Lung (tissue), 12 donors: ENCODE data around the gene C14orf119. TPM values are rescaled to one million over a fixed set of nuclear protein-coding genes. Genes with fewer than 3 reads are reported as not detected.

Experiments used
- ATAC-seq: fragments of 200-7000 bp; cut with Tn5 transposase; one replicate; pipeline ENCODE4 v1.9.1; 2020; ENCODE audit warnings: moderate number of reproducible peaks; ENCODE audit not compliant: insufficient read depth, low FRiP score
- DNase-seq, 3 donors: peaks; one replicate each; pipeline ENCODE4 v3.0.0-alpha.2; 2013 to 2017
- H3K27ac ChIP-seq, 2 donors: one replicate each; pipeline ENCODE4 v1.5.1; 2013; ENCODE audit warnings: mild to moderate bottlenecking in 2 of 2, moderate library complexity in 2 of 2, control low read depth in 1 of 2, inconsistent platforms in 1 of 2, low read depth in 1 of 2, low read length in 1 of 2
- H3K27me3 ChIP-seq, 3 donors: one replicate each; pipeline ENCODE4 v1.5.1; 2013; ENCODE audit warnings: low read length in 2 of 3; ENCODE audit not compliant: control insufficient read depth in 3 of 3, insufficient read depth in 3 of 3
- H3K36me3 ChIP-seq, 4 donors: one replicate each; pipeline ENCODE4 v1.5.1; 2013; ENCODE audit warnings: low read length in 4 of 4, mild to moderate bottlenecking in 1 of 4, moderate library complexity in 1 of 4; ENCODE audit not compliant: control insufficient read depth in 4 of 4, insufficient read depth in 4 of 4
- H3K4me1 ChIP-seq, 5 donors: one replicate each; pipeline ENCODE4 v1.5.1; 2013; ENCODE audit warnings: low read length in 5 of 5, mild to moderate bottlenecking in 2 of 5, moderate library complexity in 1 of 5; ENCODE audit not compliant: control insufficient read depth in 5 of 5, insufficient read depth in 5 of 5
- H3K4me3 ChIP-seq: one replicate; pipeline ENCODE4 v1.5.1; 2013; ENCODE audit warnings: mild to moderate bottlenecking, control low read depth, moderate library complexity
- H3K9ac ChIP-seq, 2 donors: one replicate each; pipeline ENCODE4 v1.5.1; 2013; ENCODE audit warnings: low read length in 2 of 2, control low read depth in 1 of 2; ENCODE audit not compliant: insufficient read depth in 1 of 2
- H3K9me3 ChIP-seq, 4 donors: one replicate each; pipeline ENCODE4 v1.5.1; 2013; ENCODE audit warnings: low read length in 3 of 4, mild to moderate bottlenecking in 1 of 4, moderate library complexity in 1 of 4; ENCODE audit not compliant: control insufficient read depth in 4 of 4, insufficient read depth in 3 of 4
- CTCF ChIP-seq: IDR thresholded peaks from 2 replicates; pipeline ENCODE4 v1.5.1; 2012; ENCODE audit warnings: mild to moderate bottlenecking; ENCODE audit errors: control extremely low read depth, extremely low read depth
- WGBS, 2 donors: extraction: QIAGEN DNeasy Blood & Tissue Kit; methylation state at CpG; one replicate each; pipeline ENCODE4 v1.1.7; 2013; 5-methylcytosine and 5-hydroxymethylcytosine counted together
- polyA plus RNA-seq, 2 donors: library from polyadenylated mRNA; stranded (reverse); fragments of 200-250 nt; gene quantifications; one replicate each; pipeline ENCODE4 v1.2.1, GENCODE V29; 2013
- total RNA-seq, 2 donors: library from RNA; depleted of rRNA in 1 of 2; stranded (reverse); fragments of >200 nt in 1 of 2; gene quantifications; one replicate each; pipeline ENCODE4 v1.2.1, GENCODE V29; 2014 to 2021
- donor health status: control.
- donor health status: control.
- donor health status: Bipolar disorder and iron deficiency.
- donor health status: healthy.
- donor health status: DM: yes; HTN: yes; CAD: no.

Gene C14orf119
- total and polyA plus RNA-seq, 4 donors: 23.9 to 64.9 (median 41.4) TPM

- peaks cover 16 to 42% (median 33%) of the 10 kb centered on the region in 4 donors for H3K36me3 ChIP-seq
- H3K4me1 ChIP-seq: peaks cover 2 to 25% (median 8%) of the 10 kb centered on the region in 5 donors
- no peak for ATAC-seq
- no peak overlapping the region for H3K9ac ChIP-seq
- DNase-seq: peak in 1 of 3 donors; percentile 12
- H3K27me3 ChIP-seq: no peaks in the 10 kb centered on the region
- TF ChIP-seq CTCF: no peak
- no peak overlapping the region for H3K27ac ChIP-seq
- no peak overlapping the region for H3K4me3 ChIP-seq
- H3K9me3 ChIP-seq: no peaks in the 10 kb centered on the region
- 91 to 92% methylated on average over 32 of the region's 32 CpGs for WGBS, 2 donors
Measured at GRCh38 chr14:23058654-23059504, 36.4 kb upstream of the C14orf119 start.

- no peak for TF ChIP-seq CTCF
- H3K9ac ChIP-seq: no peak overlapping the region
- no peak for ATAC-seq
- no peak overlapping the region for H3K4me3 ChIP-seq
- H3K36me3 ChIP-seq: peaks cover 17 to 47% (median 41%) of the 10 kb centered on the region in 4 donors
- peaks cover 2 to 22% (median 8%) of the 10 kb centered on the region in 5 donors for H3K4me1 ChIP-seq
- WGBS, 2 donors: 94 to 96% methylated on average over 17 of the region's 17 CpGs
- H3K27ac ChIP-seq: no peak overlapping the region
- no peaks in the 10 kb centered on the region for H3K9me3 ChIP-seq
- no peak for DNase-seq
- no peaks in the 10 kb centered on the region for H3K27me3 ChIP-seq
Measured at GRCh38 chr14:23060536-23061260, 34.6 kb upstream of the C14orf119 start.

GRCh38 chr14:23062002-23062401, 33.3 kb upstream of the C14orf119 start:
- H3K36me3 ChIP-seq: peaks cover 22 to 53% (median 51%) of the 10 kb centered on the region in 4 donors
- no peak overlapping the region for H3K9ac ChIP-seq
- ATAC-seq: peak; percentile 50
- no peak for TF ChIP-seq CTCF
- peaks cover 2 to 9% (median 6%) of the 10 kb centered on the region in 5 donors for H3K4me1 ChIP-seq
- peak overlapping the region in 1 of 2 donors; percentile 30 for H3K27ac ChIP-seq
- H3K27me3 ChIP-seq: no peaks in the 10 kb centered on the region
- H3K4me3 ChIP-seq: no peak overlapping the region
- peak; percentile 63 to 72 (median 70) for DNase-seq
- H3K9me3 ChIP-seq: no peaks in the 10 kb centered on the region
- 16 to 25% methylated on average over 4 of the region's 4 CpGs for WGBS, 2 donors
